ENCODE data around the gene SCGB3A2. TPM values are rescaled to one million over a fixed set of nuclear protein-coding genes. Genes with fewer than 3 reads are reported as not detected.

The SCGB3A2 gene
- not detected for polyA plus RNA-seq (2013, experiment 1 of 2)
- not detected for polyA plus RNA-seq (2013, experiment 2 of 2)

- Histone ChIP-seq H3K36me3 (ENCODE audit: control insufficient read depth in 1 of 2, insufficient read depth in 2 of 2, low read depth in 1 of 2, low read length in 2 of 2) (no peaks in the 10 kb centered on the region), H3K23ac (ENCODE audit: low read length in 2 of 2) (no peak within 1 kb of the TSS), H2BK5ac (ENCODE audit: low read depth, low read length, poor library complexity, severe bottlenecking) (no peak within 1 kb of the TSS), H2AK5ac (ENCODE audit: low read length, severe bottlenecking) (no peak within 1 kb of the TSS), H2AFZ (ENCODE audit: low read depth, low read length) (no peak within 1 kb of the TSS), H2BK120ac (ENCODE audit: low read depth, low read length) (no peak within 1 kb of the TSS), H3K27me3 (ENCODE audit: control insufficient read depth in 1 of 2, insufficient read depth in 1 of 2, low read length in 2 of 2) (peaks cover 34 to 44% of the 10 kb centered on the region in 2 experiments), H3K4me3 (ENCODE audit: insufficient read depth in 1 of 2, low read depth in 1 of 2, low read length in 2 of 2) (no peak within 1 kb of the TSS), H3K27ac (ENCODE audit: low read length, poor library complexity, severe bottlenecking) (no peak within 1 kb of the TSS), H3K4me2 (ENCODE audit: low read length, poor library complexity, severe bottlenecking) (no peak within 1 kb of the TSS), H3K9ac (ENCODE audit: low read length) (no peak within 1 kb of the TSS), H2BK12ac (ENCODE audit: low read length in 2 of 2) (no peak within 1 kb of the TSS), H2BK15ac (ENCODE audit: low read depth, poor library complexity, severe bottlenecking) (no peak within 1 kb of the TSS), H4K91ac (ENCODE audit: low read length) (no peak within 1 kb of the TSS), H3K18ac (ENCODE audit: low read depth in 1 of 2, low read length in 2 of 2) (no peak within 1 kb of the TSS), H3K4ac (ENCODE audit: low read depth in 1 of 2, low read length in 2 of 2) (no peak within 1 kb of the TSS), H3K4me1 (ENCODE audit: control insufficient read depth, insufficient read depth, low read depth, low read length) (no peaks in the 10 kb centered on the region), H4K8ac (ENCODE audit: low read length) (no peak within 1 kb of the TSS), H3K14ac (ENCODE audit: low read length in 2 of 2) (no peak within 1 kb of the TSS), H3K79me1 (replicated peaks; ENCODE audit: low read length, poor library complexity, severe bottlenecking) (no peaks in the 10 kb centered on the region), H3K9me3 (ENCODE audit: control insufficient read depth, low read length) (no peaks in the 10 kb centered on the region)
- DNase-seq: no peak
- WGBS: 44% methylated on average over 2 of the region's 2 CpGs
Measured at GRCh38 chr5:147878066-147878759, at the start of gene SCGB3A2. Gene SCGB3A2 (plus strand): TSS chr5:147878711. CDS start chr5:147878804, 93 bp downstream.

- no peak for DNase-seq
- no peak overlapping the region for H2BK5ac ChIP-seq (ENCODE audit: low read depth, low read length, poor library complexity, severe bottlenecking)
- no peak overlapping the region for H3K9ac ChIP-seq (ENCODE audit: low read length)
- no peak overlapping the region for H3K14ac ChIP-seq (ENCODE audit: low read length in 2 of 2)
- H2BK120ac ChIP-seq (ENCODE audit: low read depth, low read length): no peak overlapping the region
- no peak overlapping the region for H3K23ac ChIP-seq (ENCODE audit: low read length in 2 of 2)
- H3K79me1 ChIP-seq (replicated peaks; ENCODE audit: low read length, poor library complexity, severe bottlenecking): no peaks in the 10 kb centered on the region
- no peak overlapping the region for H4K91ac ChIP-seq (ENCODE audit: low read length)
- H3K27me3 ChIP-seq (ENCODE audit: control insufficient read depth in 1 of 2, insufficient read depth in 1 of 2, low read length in 2 of 2): peaks cover 4 to 6% of the 10 kb centered on the region in 2 experiments
- no peak overlapping the region for H3K27ac ChIP-seq (ENCODE audit: low read length, poor library complexity, severe bottlenecking)
- no peak overlapping the region for H3K4me2 ChIP-seq (ENCODE audit: low read length, poor library complexity, severe bottlenecking)
- no peak overlapping the region for H3K4me3 ChIP-seq (ENCODE audit: insufficient read depth in 1 of 2, low read depth in 1 of 2, low read length in 2 of 2)
- no peak overlapping the region for H3K18ac ChIP-seq (ENCODE audit: low read depth in 1 of 2, low read length in 2 of 2)
- H3K4ac ChIP-seq (ENCODE audit: low read depth in 1 of 2, low read length in 2 of 2): no peak overlapping the region
- no peak overlapping the region for H2BK12ac ChIP-seq (ENCODE audit: low read length in 2 of 2)
- H2AK5ac ChIP-seq (ENCODE audit: low read length, severe bottlenecking): no peak overlapping the region
- no peak overlapping the region for H4K8ac ChIP-seq (ENCODE audit: low read length)
- no peak overlapping the region for H2AFZ ChIP-seq (ENCODE audit: low read depth, low read length)
- H3K9me3 ChIP-seq (ENCODE audit: control insufficient read depth, low read length): no peaks in the 10 kb centered on the region
- H3K36me3 ChIP-seq (ENCODE audit: control insufficient read depth in 1 of 2, insufficient read depth in 2 of 2, low read depth in 1 of 2, low read length in 2 of 2): no peaks in the 10 kb centered on the region
- no peaks in the 10 kb centered on the region for H3K4me1 ChIP-seq (ENCODE audit: control insufficient read depth, insufficient read depth, low read depth, low read length)
- H2BK15ac ChIP-seq (ENCODE audit: low read depth, poor library complexity, severe bottlenecking): no peak overlapping the region
Measured at GRCh38 chr5:147830035-147830434, 48.5 kb upstream of the SCGB3A2 start.

GRCh38 chr5:147831465-147831864 is 47.0 kb upstream of the SCGB3A2 start, which contains the start of gene SPINK1:
Gene SPINK1 (minus strand): TSS chr5:147831671. CDS start chr5:147831577, 94 bp downstream.
- DNase-seq: no peak
- Histone ChIP-seq H3K9ac (ENCODE audit: low read length) (no peak within 1 kb of the TSS), H2BK120ac (ENCODE audit: low read depth, low read length) (no peak within 1 kb of the TSS), H3K36me3 (ENCODE audit: control insufficient read depth in 1 of 2, insufficient read depth in 2 of 2, low read depth in 1 of 2, low read length in 2 of 2) (no peaks in the 10 kb centered on the region), H4K8ac (ENCODE audit: low read length) (no peak within 1 kb of the TSS), H3K18ac (ENCODE audit: low read depth in 1 of 2, low read length in 2 of 2) (no peak within 1 kb of the TSS), H3K4me2 (ENCODE audit: low read length, poor library complexity, severe bottlenecking) (no peak within 1 kb of the TSS), H4K91ac (ENCODE audit: low read length) (no peak within 1 kb of the TSS), H3K4ac (ENCODE audit: low read depth in 1 of 2, low read length in 2 of 2) (no peak within 1 kb of the TSS), H2BK12ac (ENCODE audit: low read length in 2 of 2) (no peak within 1 kb of the TSS), H3K79me1 (replicated peaks; ENCODE audit: low read length, poor library complexity, severe bottlenecking) (no peaks in the 10 kb centered on the region), H2AK5ac (ENCODE audit: low read length, severe bottlenecking) (no peak within 1 kb of the TSS), H3K4me3 (ENCODE audit: insufficient read depth in 1 of 2, low read depth in 1 of 2, low read length in 2 of 2) (no peak within 1 kb of the TSS), H3K4me1 (ENCODE audit: control insufficient read depth, insufficient read depth, low read depth, low read length) (no peaks in the 10 kb centered on the region), H3K14ac (ENCODE audit: low read length in 2 of 2) (no peak within 1 kb of the TSS), H3K27me3 (ENCODE audit: control insufficient read depth in 1 of 2, insufficient read depth in 1 of 2, low read length in 2 of 2) (peaks cover 4 to 6% of the 10 kb centered on the region in 2 experiments), H3K27ac (ENCODE audit: low read length, poor library complexity, severe bottlenecking) (no peak within 1 kb of the TSS), H2BK5ac (ENCODE audit: low read depth, low read length, poor library complexity, severe bottlenecking) (no peak within 1 kb of the TSS), H2BK15ac (ENCODE audit: low read depth, poor library complexity, severe bottlenecking) (no peak within 1 kb of the TSS), H2AFZ (ENCODE audit: low read depth, low read length) (no peak within 1 kb of the TSS), H3K23ac (ENCODE audit: low read length in 2 of 2) (no peak within 1 kb of the TSS), H3K9me3 (ENCODE audit: control insufficient read depth, low read length) (no peaks in the 10 kb centered on the region)
- WGBS: 98% methylated on average over 3 of the region's 3 CpGs

GRCh38 chr5:147832541-147832940 is 46.0 kb upstream of the SCGB3A2 start:
- DNase-seq: no peak
- no peak overlapping the region for H2BK120ac ChIP-seq (ENCODE audit: low read depth, low read length)
- no peak overlapping the region for H3K4me2 ChIP-seq (ENCODE audit: low read length, poor library complexity, severe bottlenecking)
- no peak overlapping the region for H2BK15ac ChIP-seq (ENCODE audit: low read depth, poor library complexity, severe bottlenecking)
- H3K4ac ChIP-seq (ENCODE audit: low read depth in 1 of 2, low read length in 2 of 2): no peak overlapping the region
- H2BK12ac ChIP-seq (ENCODE audit: low read length in 2 of 2): no peak overlapping the region
- no peaks in the 10 kb centered on the region for H3K79me1 ChIP-seq (replicated peaks; ENCODE audit: low read length, poor library complexity, severe bottlenecking)
- H2AFZ ChIP-seq (ENCODE audit: low read depth, low read length): no peak overlapping the region
- no peak overlapping the region for H3K23ac ChIP-seq (ENCODE audit: low read length in 2 of 2)
- no peak overlapping the region for H4K91ac ChIP-seq (ENCODE audit: low read length)
- no peak overlapping the region for H2AK5ac ChIP-seq (ENCODE audit: low read length, severe bottlenecking)
- no peak overlapping the region for H3K9ac ChIP-seq (ENCODE audit: low read length)
- H2BK5ac ChIP-seq (ENCODE audit: low read depth, low read length, poor library complexity, severe bottlenecking): no peak overlapping the region
- peaks cover 4 to 6% of the 10 kb centered on the region in 2 experiments for H3K27me3 ChIP-seq (ENCODE audit: control insufficient read depth in 1 of 2, insufficient read depth in 1 of 2, low read length in 2 of 2)
- H3K14ac ChIP-seq (ENCODE audit: low read length in 2 of 2): no peak overlapping the region
- H3K36me3 ChIP-seq (ENCODE audit: control insufficient read depth in 1 of 2, insufficient read depth in 2 of 2, low read depth in 1 of 2, low read length in 2 of 2): no peaks in the 10 kb centered on the region
- no peak overlapping the region for H3K18ac ChIP-seq (ENCODE audit: low read depth in 1 of 2, low read length in 2 of 2)
- no peak overlapping the region for H3K4me3 ChIP-seq (ENCODE audit: insufficient read depth in 1 of 2, low read depth in 1 of 2, low read length in 2 of 2)
- 20% methylated on average over 1 of the region's 1 CpG for WGBS
- no peaks in the 10 kb centered on the region for H3K4me1 ChIP-seq (ENCODE audit: control insufficient read depth, insufficient read depth, low read depth, low read length)
- no peak overlapping the region for H4K8ac ChIP-seq (ENCODE audit: low read length)
- H3K27ac ChIP-seq (ENCODE audit: low read length, poor library complexity, severe bottlenecking): no peak overlapping the region
- no peaks in the 10 kb centered on the region for H3K9me3 ChIP-seq (ENCODE audit: control insufficient read depth, low read length)
